A549 (cell line): Measurements from ENCODE around the gene LSM14B.

Source experiments
- CBX2 ChIP-seq: fragments of 200-600 bp; sonication (generic); IDR thresholded peaks from 2 replicates; pipeline ENCODE4 v1.6.1; 2016; ENCODE audit warnings: low read depth, mild to moderate bottlenecking, borderline replicate concordance
- CHD2 ChIP-seq: fragments of 150-350 bp; IDR thresholded peaks from 2 replicates; pipeline ENCODE4 v1.6.1; 2014; ENCODE audit warnings: low read length; ENCODE audit not compliant: partially characterized antibody
- CHD4 ChIP-seq: fragments of 200-600 bp; sonication (generic); IDR thresholded peaks from 2 replicates; pipeline ENCODE4 v1.6.1; 2016; ENCODE audit warnings: antibody characterized with exemption, mild to moderate bottlenecking, borderline replicate concordance
- EP300 ChIP-seq, 2 experiments: fragments of >200 bp; sonication (Bioruptor Twin); formaldehyde crosslinking; IDR thresholded peaks; 2 replicates in 1 of 2; 3 replicates in 1 of 2; pipeline ENCODE4 v1.6.1; 2016 to 2017
- MYC ChIP-seq: IDR thresholded peaks from 2 replicates; pipeline ENCODE4 v1.6.1; 2012; ENCODE audit warnings: mild to moderate bottlenecking, inconsistent platforms, low read length, improper control_type of control experiment, borderline replicate concordance
- TF ChIP-seq, protein P1 (sequence below): fragments of >200 bp; sonication (Bioruptor Twin); formaldehyde crosslinking; IDR thresholded peaks from 3 replicates; pipeline ENCODE4 v1.5.1; 2016
- TF ChIP-seq, protein P2 (sequence below): fragments of 150-350 bp; IDR thresholded peaks from 2 replicates; pipeline ENCODE4 v1.6.1; 2014; ENCODE audit warnings: low read depth, mild to moderate bottlenecking, low read length
- TF ChIP-seq, protein P3 (sequence below): fragments of 250-450 bp; sonication (Bioruptor Pico); IDR thresholded peaks from 2 replicates; pipeline ENCODE4 v1.5.0; 2021; ENCODE audit warnings: mild to moderate bottlenecking, moderate library complexity, borderline replicate concordance

DNA sequence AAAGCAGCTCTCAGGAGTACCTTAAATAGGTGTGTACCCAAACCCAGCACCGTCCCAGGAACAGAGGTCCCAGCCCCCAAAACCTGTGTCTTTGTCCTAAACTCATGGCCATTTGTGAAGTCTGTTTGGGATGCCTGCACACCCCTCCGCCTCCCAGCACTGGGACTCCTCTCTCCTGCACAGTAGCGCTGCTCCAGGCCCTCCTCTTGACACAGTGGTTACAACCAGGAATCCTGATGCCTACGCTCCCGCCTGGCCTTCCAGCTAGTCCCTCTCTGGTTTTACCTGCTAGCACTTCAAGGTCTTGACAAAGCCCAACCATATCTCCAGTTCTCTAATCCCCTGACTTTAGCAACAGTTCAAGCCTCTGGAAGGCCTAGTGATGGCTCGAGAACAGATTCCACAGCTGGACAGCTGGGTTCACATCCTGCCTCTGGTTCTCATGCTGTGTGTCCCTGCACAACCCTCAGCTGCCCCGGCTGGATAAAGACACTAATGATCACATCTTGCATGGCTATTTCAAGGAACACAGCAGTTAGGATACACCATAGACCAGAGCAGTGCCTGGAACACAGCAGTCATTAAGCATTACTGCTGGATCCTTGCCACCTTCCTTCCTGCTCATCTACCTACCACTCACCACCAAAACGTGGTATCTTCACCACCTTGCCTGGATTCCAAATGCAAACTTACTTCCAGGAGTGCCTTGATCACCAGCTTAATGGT lies 15.4 kb downstream of the LSM14B start:
- TF ChIP-seq EP300 (IDR thresholded peaks at IDR 0.05) (no peak), CHD2 (no peak), MYC (no peak), CBX2 (no peak), CHD4 (no peak)
- TF ChIP-seq, protein P1, sequence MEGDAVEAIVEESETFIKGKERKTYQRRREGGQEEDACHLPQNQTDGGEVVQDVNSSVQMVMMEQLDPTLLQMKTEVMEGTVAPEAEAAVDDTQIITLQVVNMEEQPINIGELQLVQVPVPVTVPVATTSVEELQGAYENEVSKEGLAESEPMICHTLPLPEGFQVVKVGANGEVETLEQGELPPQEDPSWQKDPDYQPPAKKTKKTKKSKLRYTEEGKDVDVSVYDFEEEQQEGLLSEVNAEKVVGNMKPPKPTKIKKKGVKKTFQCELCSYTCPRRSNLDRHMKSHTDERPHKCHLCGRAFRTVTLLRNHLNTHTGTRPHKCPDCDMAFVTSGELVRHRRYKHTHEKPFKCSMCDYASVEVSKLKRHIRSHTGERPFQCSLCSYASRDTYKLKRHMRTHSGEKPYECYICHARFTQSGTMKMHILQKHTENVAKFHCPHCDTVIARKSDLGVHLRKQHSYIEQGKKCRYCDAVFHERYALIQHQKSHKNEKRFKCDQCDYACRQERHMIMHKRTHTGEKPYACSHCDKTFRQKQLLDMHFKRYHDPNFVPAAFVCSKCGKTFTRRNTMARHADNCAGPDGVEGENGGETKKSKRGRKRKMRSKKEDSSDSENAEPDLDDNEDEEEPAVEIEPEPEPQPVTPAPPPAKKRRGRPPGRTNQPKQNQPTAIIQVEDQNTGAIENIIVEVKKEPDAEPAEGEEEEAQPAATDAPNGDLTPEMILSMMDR = no peak
- TF ChIP-seq, protein P2, sequence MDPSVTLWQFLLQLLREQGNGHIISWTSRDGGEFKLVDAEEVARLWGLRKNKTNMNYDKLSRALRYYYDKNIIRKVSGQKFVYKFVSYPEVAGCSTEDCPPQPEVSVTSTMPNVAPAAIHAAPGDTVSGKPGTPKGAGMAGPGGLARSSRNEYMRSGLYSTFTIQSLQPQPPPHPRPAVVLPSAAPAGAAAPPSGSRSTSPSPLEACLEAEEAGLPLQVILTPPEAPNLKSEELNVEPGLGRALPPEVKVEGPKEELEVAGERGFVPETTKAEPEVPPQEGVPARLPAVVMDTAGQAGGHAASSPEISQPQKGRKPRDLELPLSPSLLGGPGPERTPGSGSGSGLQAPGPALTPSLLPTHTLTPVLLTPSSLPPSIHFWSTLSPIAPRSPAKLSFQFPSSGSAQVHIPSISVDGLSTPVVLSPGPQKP = no peak
- TF ChIP-seq, protein P3, sequence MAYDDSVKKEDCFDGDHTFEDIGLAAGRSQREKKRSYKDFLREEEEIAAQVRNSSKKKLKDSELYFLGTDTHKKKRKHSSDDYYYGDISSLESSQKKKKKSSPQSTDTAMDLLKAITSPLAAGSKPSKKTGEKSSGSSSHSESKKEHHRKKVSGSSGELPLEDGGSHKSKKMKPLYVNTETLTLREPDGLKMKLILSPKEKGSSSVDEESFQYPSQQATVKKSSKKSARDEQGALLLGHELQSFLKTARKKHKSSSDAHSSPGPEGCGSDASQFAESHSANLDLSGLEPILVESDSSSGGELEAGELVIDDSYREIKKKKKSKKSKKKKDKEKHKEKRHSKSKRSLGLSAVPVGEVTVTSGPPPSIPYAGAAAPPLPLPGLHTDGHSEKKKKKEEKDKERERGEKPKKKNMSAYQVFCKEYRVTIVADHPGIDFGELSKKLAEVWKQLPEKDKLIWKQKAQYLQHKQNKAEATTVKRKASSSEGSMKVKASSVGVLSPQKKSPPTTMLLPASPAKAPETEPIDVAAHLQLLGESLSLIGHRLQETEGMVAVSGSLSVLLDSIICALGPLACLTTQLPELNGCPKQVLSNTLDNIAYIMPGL (CRISPR knock-in tag) = no peak
